ENCODE results near the gene FLT3LG.
A peak's percentile ranks its signal among the peaks of the same experiment; 100 is the strongest.

FLT3LG gene

DNA sequence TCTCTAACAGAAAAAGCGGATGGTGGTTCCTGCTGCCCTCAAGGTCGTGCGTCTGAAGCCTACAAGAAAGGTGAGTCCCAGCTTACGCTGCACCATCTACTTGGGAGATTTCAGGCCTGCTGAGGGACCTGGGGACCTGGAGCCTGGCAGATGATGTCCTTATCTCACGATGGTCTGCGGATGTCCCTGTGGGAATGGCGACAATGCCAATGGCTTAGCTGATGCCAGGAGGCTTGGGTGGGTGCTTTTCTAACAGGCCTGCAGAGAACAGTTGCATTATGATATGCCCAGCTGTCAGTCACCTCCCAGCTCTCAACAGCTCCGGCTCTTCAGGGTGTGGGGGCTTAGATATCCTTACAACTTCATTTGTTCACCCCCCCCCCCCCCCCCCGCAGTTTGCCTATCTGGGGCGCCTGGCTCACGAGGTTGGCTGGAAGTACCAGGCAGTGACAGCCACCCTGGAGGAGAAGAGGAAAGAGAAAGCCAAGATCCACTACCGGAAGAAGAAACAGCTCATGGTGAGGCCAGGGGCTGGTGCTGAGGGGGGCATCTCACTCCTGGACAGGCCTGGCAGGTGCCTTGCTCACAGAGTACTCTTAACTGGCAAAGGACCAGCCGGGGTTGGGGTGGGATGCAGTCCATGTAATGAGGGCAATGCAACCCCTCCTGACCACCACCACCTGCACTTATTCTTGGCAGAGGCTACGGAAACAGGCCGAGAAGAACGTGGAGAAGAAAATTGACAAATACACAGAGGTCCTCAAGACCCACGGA is 17.2 kb downstream of the FLT3LG start:
- in situ Hi-C loops (cut with HindIII; ENCODE audit: low sequenced_read_pairs), result no loop called here
- TF ChIP-seq, protein P1, sequence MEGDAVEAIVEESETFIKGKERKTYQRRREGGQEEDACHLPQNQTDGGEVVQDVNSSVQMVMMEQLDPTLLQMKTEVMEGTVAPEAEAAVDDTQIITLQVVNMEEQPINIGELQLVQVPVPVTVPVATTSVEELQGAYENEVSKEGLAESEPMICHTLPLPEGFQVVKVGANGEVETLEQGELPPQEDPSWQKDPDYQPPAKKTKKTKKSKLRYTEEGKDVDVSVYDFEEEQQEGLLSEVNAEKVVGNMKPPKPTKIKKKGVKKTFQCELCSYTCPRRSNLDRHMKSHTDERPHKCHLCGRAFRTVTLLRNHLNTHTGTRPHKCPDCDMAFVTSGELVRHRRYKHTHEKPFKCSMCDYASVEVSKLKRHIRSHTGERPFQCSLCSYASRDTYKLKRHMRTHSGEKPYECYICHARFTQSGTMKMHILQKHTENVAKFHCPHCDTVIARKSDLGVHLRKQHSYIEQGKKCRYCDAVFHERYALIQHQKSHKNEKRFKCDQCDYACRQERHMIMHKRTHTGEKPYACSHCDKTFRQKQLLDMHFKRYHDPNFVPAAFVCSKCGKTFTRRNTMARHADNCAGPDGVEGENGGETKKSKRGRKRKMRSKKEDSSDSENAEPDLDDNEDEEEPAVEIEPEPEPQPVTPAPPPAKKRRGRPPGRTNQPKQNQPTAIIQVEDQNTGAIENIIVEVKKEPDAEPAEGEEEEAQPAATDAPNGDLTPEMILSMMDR (IDR thresholded peaks at IDR 0.05; ENCODE audit: low read depth, low read length, missing control alignments), result no peak
- no peak overlapping the region for H3K4me3 ChIP-seq (ENCODE audit: low read depth, low read length)
- no peak for DNase-seq (ENCODE audit: low read depth)

DNA sequence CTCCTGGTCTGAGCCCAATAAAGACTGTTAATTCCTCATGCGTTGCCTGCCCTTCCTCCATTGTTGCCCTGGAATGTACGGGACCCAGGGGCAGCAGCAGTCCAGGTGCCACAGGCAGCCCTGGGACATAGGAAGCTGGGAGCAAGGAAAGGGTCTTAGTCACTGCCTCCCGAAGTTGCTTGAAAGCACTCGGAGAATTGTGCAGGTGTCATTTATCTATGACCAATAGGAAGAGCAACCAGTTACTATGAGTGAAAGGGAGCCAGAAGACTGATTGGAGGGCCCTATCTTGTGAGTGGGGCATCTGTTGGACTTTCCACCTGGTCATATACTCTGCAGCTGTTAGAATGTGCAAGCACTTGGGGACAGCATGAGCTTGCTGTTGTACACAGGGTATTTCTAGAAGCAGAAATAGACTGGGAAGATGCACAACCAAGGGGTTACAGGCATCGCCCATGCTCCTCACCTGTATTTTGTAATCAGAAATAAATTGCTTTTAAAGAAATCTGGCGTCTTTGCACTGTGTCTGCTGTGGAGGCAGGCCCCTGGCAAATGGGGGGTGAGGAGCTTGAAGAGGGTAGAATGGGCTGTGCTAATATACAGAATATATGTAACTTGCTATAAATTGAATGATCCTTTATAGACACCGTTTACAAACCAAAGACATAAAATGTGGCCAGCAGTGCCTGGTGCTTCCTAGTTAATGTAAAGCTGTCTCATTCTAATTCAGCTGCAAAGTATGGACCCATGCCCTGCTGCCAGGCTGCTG is 18.0 kb downstream of the FLT3LG start:
- in situ Hi-C loops (cut with HindIII; ENCODE audit: low sequenced_read_pairs), result no loop called here
- DNase-seq (ENCODE audit: low read depth), result no peak
- TF ChIP-seq, protein P1 (IDR thresholded peaks at IDR 0.05; ENCODE audit: low read depth, low read length, missing control alignments), result no peak
- H3K4me3 ChIP-seq (ENCODE audit: low read depth, low read length), result no peak overlapping the region

GRCh38 chr19:49492573-49493405 is 18.8 kb downstream of the FLT3LG start:
- TF ChIP-seq, protein P1 (IDR thresholded peaks at IDR 0.05; ENCODE audit: low read depth, low read length, missing control alignments), result no peak
- no peak for DNase-seq (ENCODE audit: low read depth)
- in situ Hi-C loops (cut with HindIII; ENCODE audit: low sequenced_read_pairs), result no loop called here
- H3K4me3 ChIP-seq (ENCODE audit: low read depth, low read length), result no peak overlapping the region

DNA sequence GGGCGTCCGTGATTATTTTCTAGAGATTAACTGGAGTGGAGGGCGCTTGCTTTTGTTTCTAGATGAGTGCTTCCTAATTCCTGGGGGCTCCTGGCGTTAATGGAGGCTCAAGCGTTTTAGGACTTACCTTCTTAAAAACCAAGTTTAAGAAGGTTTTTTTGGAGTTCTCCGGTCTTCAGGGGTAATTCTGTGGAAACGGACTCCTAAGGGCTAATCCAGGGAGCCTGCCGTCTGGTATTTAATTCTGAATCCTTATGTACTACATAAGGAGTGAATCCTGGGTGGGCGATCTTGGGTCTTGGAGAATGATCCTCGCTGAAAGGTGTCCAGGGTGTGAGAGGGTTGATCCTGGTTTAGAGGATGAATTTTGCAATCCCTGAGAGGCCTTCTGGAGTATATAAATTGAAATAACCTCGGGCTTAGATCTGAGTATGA is 22.6 kb downstream of the FLT3LG start:
- TF ChIP-seq, protein P1 (IDR thresholded peaks at IDR 0.05; ENCODE audit: low read depth, low read length, missing control alignments), result no peak
- peak overlapping the region; percentile 90 for H3K4me3 ChIP-seq (ENCODE audit: low read depth, low read length)
- in situ Hi-C loops (cut with HindIII; ENCODE audit: low sequenced_read_pairs), result no loop called here
- DNase-seq (ENCODE audit: low read depth), result no peak

GRCh38 chr19:49497047-49497788 is 23.2 kb downstream of the FLT3LG start:
- in situ Hi-C loops (cut with HindIII; ENCODE audit: low sequenced_read_pairs), result no loop called here
- TF ChIP-seq, protein P1 (IDR thresholded peaks at IDR 0.05; ENCODE audit: low read depth, low read length, missing control alignments), result no peak
- peak overlapping the region; percentile 90 for H3K4me3 ChIP-seq (ENCODE audit: low read depth, low read length)

GRCh38 chr19:49497789-49498103 is 23.7 kb downstream of the FLT3LG start:
- no peak for DNase-seq (ENCODE audit: low read depth)
- in situ Hi-C loops (cut with HindIII; ENCODE audit: low sequenced_read_pairs), result no loop called here
- H3K4me3 ChIP-seq (ENCODE audit: low read depth, low read length), result peak overlapping the region; percentile 90
- TF ChIP-seq, protein P1 (IDR thresholded peaks at IDR 0.05; ENCODE audit: low read depth, low read length, missing control alignments), result no peak

More at GRCh38 chr19:49497047-49497788, 23.2 kb downstream of the FLT3LG start:
- DNase-seq (ENCODE audit: low read depth), result no peak
